ENCODE measurements around the gene PRKN. TPM values are rescaled to one million over a fixed set of nuclear protein-coding genes. Genes with fewer than 3 reads are reported as not detected.
"Not testable (repeated sequence)": the region's sequence is repeated elsewhere in the genome, so short reads cannot be mapped to it uniquely, and the experiment has no call there.

Gene PRKN
- total RNA-seq, 4 donors from 2014 or later = 5.5 to 17.9 (median 6.8) TPM

- H3K9me3 ChIP-seq = peaks cover 0 to 16% (median 0%) of the 10 kb centered on the region in 4 donors
- TF ChIP-seq POLR2A (IDR thresholded peaks at IDR 0.05) (peak in 1 of 2 donors; percentile 12), EP300 (IDR thresholded peaks at IDR 0.05) (peak in 1 of 2 donors; percentile 79)
- TF ChIP-seq, protein P1, sequence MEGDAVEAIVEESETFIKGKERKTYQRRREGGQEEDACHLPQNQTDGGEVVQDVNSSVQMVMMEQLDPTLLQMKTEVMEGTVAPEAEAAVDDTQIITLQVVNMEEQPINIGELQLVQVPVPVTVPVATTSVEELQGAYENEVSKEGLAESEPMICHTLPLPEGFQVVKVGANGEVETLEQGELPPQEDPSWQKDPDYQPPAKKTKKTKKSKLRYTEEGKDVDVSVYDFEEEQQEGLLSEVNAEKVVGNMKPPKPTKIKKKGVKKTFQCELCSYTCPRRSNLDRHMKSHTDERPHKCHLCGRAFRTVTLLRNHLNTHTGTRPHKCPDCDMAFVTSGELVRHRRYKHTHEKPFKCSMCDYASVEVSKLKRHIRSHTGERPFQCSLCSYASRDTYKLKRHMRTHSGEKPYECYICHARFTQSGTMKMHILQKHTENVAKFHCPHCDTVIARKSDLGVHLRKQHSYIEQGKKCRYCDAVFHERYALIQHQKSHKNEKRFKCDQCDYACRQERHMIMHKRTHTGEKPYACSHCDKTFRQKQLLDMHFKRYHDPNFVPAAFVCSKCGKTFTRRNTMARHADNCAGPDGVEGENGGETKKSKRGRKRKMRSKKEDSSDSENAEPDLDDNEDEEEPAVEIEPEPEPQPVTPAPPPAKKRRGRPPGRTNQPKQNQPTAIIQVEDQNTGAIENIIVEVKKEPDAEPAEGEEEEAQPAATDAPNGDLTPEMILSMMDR (IDR thresholded peaks at IDR 0.05) = no peak
- H3K27me3 ChIP-seq = no peaks in the 10 kb centered on the region
- H3K27ac ChIP-seq = peak overlapping the region in 2 of 4 donors; percentile 33 to 59
- H3K36me3 ChIP-seq = no peaks in the 10 kb centered on the region
- H3K4me1 ChIP-seq = peaks cover 0 to 14% (median 0%) of the 10 kb centered on the region in 4 donors
- no peak for DNase-seq (ENCODE audit: low spot score in 2 of 2)
- WGBS, 2 donors = 45 to 49% methylated on average over 6 of the region's 6 CpGs
- H3K4me3 ChIP-seq = no peak overlapping the region
Observed at GRCh38 chr6:161318456-161318855, 1409.1 kb downstream of the PRKN start.

GRCh38 chr6:161316531-161316930, 1411.0 kb downstream of the PRKN start:
- H3K27ac ChIP-seq = no peak overlapping the region
- no peaks in the 10 kb centered on the region for H3K27me3 ChIP-seq
- no peak overlapping the region for H3K4me3 ChIP-seq
- H3K9me3 ChIP-seq = peaks cover 0 to 16% (median 0%) of the 10 kb centered on the region in 4 donors
- H3K36me3 ChIP-seq = no peaks in the 10 kb centered on the region
- H3K4me1 ChIP-seq = peaks cover 0 to 14% (median 0%) of the 10 kb centered on the region in 4 donors
- TF ChIP-seq EP300 (IDR thresholded peaks at IDR 0.05) (no peak), POLR2A (IDR thresholded peaks at IDR 0.05) (no peak)
- TF ChIP-seq, protein P1 (IDR thresholded peaks at IDR 0.05) = no peak
- WGBS, 2 donors = 91 to 95% methylated on average over 3 of the region's 3 CpGs
- no peak for DNase-seq (ENCODE audit: low spot score in 2 of 2)

DNA sequence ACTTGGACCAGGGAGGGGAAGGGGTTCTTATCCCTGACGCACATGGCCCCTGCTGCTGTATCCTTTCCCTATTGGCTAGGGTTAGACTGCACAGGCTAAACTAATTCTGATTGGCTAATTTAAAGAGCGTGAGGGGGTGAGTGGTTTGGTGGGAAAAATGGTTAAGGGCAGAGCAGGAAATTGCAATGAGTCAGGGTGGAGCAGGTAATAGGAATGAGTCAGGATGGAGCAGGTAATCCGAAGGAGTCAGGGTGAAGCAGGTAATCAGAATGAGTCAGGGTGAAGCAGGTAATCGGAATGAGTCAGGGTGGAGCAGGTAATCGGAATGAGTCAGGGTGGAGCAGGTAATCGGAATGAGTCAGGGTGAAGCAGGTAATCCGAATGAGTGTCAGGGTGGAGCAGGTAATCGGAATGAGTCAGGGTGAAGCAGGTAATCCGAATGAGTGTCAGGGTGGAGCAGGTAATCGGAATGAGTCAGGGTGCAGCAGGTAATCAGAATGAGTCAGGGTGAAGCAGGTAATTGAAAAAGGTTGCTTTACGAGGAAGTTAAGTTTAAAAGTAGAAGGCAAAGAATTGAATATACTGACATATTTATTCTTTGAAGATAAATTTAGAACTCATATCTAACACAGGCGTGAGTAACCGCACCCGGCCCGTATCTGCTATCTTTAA, 1412.2 kb downstream of the PRKN start:
- not testable (repeated sequence) for H3K36me3 ChIP-seq; H3K27me3 ChIP-seq; DNase-seq (ENCODE audit: low spot score in 2 of 2); H3K4me3 ChIP-seq; H3K27ac ChIP-seq
- Histone ChIP-seq H3K9me3 (peaks cover 0 to 16% (median 0%) of the 10 kb centered on the region in 4 donors), H3K4me1 (peaks cover 0 to 14% (median 0%) of the 10 kb centered on the region in 4 donors)
- 89 to 94% methylated on average over 15 of the region's 15 CpGs for WGBS, 2 donors

DNA sequence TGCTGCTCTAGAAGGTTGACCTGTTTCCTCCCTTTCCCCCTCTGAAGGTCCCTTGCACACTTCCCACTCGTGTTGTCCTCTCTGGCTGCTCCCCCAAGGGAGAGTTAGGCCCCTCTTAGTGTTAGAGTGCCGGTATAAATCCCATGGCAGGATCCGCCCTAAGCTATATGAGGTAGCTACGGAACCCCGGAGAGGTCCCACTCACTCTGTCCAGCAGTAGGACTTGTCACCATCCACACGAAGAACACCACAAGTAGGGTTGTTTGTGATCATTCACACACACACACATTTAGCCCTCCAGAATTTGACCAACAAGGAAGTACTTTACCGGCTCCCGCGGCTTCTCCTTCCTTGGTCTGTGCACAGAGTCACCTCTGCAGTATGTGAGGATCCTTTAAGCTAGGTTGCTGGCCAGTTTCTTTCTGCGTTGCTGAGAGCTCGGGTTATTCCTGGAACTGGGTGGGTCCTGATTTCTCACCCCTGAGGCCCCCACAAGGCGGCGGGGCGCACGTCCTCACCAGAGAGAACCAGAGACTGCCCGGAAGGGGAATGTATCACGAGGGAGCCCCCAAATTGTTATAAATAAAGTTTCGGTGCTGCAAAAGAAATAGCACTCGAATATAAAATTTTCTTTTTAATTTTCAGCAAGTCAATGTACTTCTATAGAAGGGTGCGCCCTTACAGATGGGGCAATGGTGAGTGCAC, 1412.9 kb downstream of the PRKN start:
- not testable (repeated sequence) for H3K27ac ChIP-seq; H3K36me3 ChIP-seq; H3K27me3 ChIP-seq; H3K4me3 ChIP-seq; DNase-seq (ENCODE audit: low spot score in 2 of 2)
- WGBS, 2 donors = 90 to 96% methylated on average over 20 of the region's 20 CpGs
- Histone ChIP-seq H3K4me1 (peaks cover 0 to 14% (median 0%) of the 10 kb centered on the region in 4 donors), H3K9me3 (peaks cover 0 to 16% (median 0%) of the 10 kb centered on the region in 4 donors)

- Histone ChIP-seq H3K4me1 (peaks cover 0 to 11% (median 0%) of the 10 kb centered on the region in 4 donors), H3K36me3 (no peaks in the 10 kb centered on the region), H3K4me3 (no peak overlapping the region), H3K27ac (no peak overlapping the region), H3K27me3 (no peaks in the 10 kb centered on the region), H3K9me3 (peaks cover 0 to 16% (median 0%) of the 10 kb centered on the region in 4 donors)
- TF ChIP-seq, protein P1 (IDR thresholded peaks at IDR 0.05) = no peak
- TF ChIP-seq POLR2A (IDR thresholded peaks at IDR 0.05) = no peak
- no peak for TF ChIP-seq EP300 (IDR thresholded peaks at IDR 0.05)
- DNase-seq (ENCODE audit: low spot score in 2 of 2) = no peak
- WGBS, 2 donors = 82 to 85% methylated on average over 6 of the region's 6 CpGs
Observed at GRCh38 chr6:161313940-161314509, 1413.5 kb downstream of the PRKN start.

GRCh38 chr6:161313475-161313874, 1414.1 kb downstream of the PRKN start:
- WGBS, 2 donors = 48 to 64% methylated on average over 3 of the region's 3 CpGs
- H3K4me3 ChIP-seq; H3K36me3 ChIP-seq; H3K4me1 ChIP-seq; DNase-seq (ENCODE audit: low spot score in 2 of 2); H3K27ac ChIP-seq; H3K27me3 ChIP-seq: not testable (repeated sequence)
- H3K9me3 ChIP-seq = peaks cover 0 to 16% (median 0%) of the 10 kb centered on the region in 4 donors

DNA sequence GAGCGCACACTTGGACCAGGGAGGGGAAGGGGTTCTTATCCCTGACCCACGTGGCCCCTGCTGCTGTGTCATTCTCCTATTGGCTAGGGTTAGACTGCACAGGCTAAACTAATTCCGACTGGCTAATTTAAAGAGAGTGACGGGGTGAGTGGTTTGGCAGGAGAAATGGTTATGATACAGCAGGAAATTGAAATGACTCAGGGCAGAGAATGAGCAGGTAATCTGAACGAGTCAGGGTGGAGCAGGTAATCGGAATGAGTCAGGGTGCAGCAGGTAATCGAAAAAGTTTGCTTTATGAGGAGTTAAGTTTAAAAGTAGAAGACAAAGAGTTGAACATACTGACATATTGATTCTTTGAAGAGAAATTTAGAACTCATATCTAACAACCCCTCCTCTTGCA, 1417.8 kb downstream of the PRKN start:
- H3K36me3 ChIP-seq; H3K4me1 ChIP-seq; H3K4me3 ChIP-seq; H3K27me3 ChIP-seq; H3K9me3 ChIP-seq; H3K27ac ChIP-seq; DNase-seq (ENCODE audit: low spot score in 2 of 2): not testable (repeated sequence)
- 89 to 96% methylated on average over 7 of the region's 7 CpGs for WGBS, 2 donors

Measured in tibial nerve (tissue), 4 donors.